Measurements from ENCODE around the gene RPS25.
A peak's percentile ranks its signal among the peaks of the same experiment; 100 is the strongest.

Gene RPS25

GRCh38 chr11:119057000-119057769, 39.0 kb upstream of the RPS25 start, which contains the start of gene HYOU1:
HYOU1 (minus strand) TSS chr11:119057205; CDS start chr11:119056160, 1,045 bp downstream.
- Histone ChIP-seq H3K36me3 (peaks cover 36% of the 10 kb centered on the region), H3K4me3 (ENCODE audit: low read depth, low read length) (peak within 1 kb of the TSS; percentile 76), H3K27ac (peak within 1 kb of the TSS; percentile 86), H3K27me3 (ENCODE audit: insufficient read depth, low read depth, severe bottlenecking) (no peaks in the 10 kb centered on the region), H3K9me3 (ENCODE audit: severe bottlenecking) (no peaks in the 10 kb centered on the region)
- peak; percentile 98 for DNase-seq
- peak; percentile 25; the same call in 1 of the 2 replicates for TF ChIP-seq CTCF (IDR thresholded peaks at IDR 0.05; ENCODE audit: low read depth, low read length)

GRCh38 chr11:119056421-119056999, 38.4 kb upstream of the RPS25 start:
- H3K36me3 ChIP-seq, result peaks cover 43% of the 10 kb centered on the region
- H3K9me3 ChIP-seq (ENCODE audit: severe bottlenecking), result no peaks in the 10 kb centered on the region
- no peak for TF ChIP-seq CTCF (IDR thresholded peaks at IDR 0.05; ENCODE audit: low read depth, low read length)
- H3K27me3 ChIP-seq (ENCODE audit: insufficient read depth, low read depth, severe bottlenecking), result no peaks in the 10 kb centered on the region
- DNase-seq, result peak; percentile 31
- peak overlapping the region; percentile 86 for H3K27ac ChIP-seq
- peak overlapping the region; percentile 76 for H3K4me3 ChIP-seq (ENCODE audit: low read depth, low read length)

GRCh38 chr11:119055901-119056300, 37.8 kb upstream of the RPS25 start:
- H3K9me3 ChIP-seq (ENCODE audit: severe bottlenecking), result no peaks in the 10 kb centered on the region
- H3K36me3 ChIP-seq, result peaks cover 49% of the 10 kb centered on the region
- peak overlapping the region; percentile 86 for H3K27ac ChIP-seq
- DNase-seq, result no peak
- TF ChIP-seq CTCF (IDR thresholded peaks at IDR 0.05; ENCODE audit: low read depth, low read length), result no peak
- no peaks in the 10 kb centered on the region for H3K27me3 ChIP-seq (ENCODE audit: insufficient read depth, low read depth, severe bottlenecking)
- H3K4me3 ChIP-seq (ENCODE audit: low read depth, low read length), result peak overlapping the region; percentile 76

GRCh38 chr11:119054418-119054817, 36.3 kb upstream of the RPS25 start:
- no peaks in the 10 kb centered on the region for H3K27me3 ChIP-seq (ENCODE audit: insufficient read depth, low read depth, severe bottlenecking)
- no peak for DNase-seq
- no peak overlapping the region for H3K4me3 ChIP-seq (ENCODE audit: low read depth, low read length)
- H3K27ac ChIP-seq, result no peak overlapping the region
- no peaks in the 10 kb centered on the region for H3K9me3 ChIP-seq (ENCODE audit: severe bottlenecking)
- no peak for TF ChIP-seq CTCF (IDR thresholded peaks at IDR 0.05; ENCODE audit: low read depth, low read length)
- H3K36me3 ChIP-seq, result peaks cover 54% of the 10 kb centered on the region

DNA sequence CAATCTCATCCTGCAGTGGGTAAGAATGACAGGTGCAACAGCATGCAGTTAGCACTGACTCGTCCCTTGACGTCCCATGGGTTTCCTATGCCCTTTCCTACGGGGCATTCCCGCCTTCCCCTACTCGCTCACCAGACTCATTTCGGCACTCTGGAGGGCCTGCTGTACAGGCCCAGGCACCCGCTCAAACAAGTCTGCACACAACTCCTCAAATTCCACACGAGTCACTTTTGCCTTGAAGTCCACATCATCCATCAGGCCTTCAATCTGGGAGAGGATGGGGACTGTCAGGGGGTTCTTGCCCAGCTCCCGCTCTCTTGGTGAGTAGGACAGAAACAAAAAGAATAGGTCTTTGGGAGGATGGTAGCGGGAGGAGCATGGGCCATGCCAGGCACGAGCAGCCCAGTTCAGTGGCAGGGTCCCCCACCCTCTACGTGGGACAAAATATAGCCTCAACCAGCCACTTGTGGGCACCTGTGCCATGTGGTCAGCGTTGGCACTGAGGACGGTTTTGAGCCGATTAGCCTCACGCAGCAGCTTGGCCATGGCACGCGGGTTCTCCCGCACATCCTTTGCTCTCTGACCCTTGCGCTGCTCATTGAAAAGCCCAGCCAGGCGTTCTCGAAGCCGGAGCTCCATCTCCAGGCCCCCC, 34.1 kb upstream of the RPS25 start:
- Histone ChIP-seq H3K4me3 (ENCODE audit: low read depth, low read length) (no peak overlapping the region), H3K9me3 (ENCODE audit: severe bottlenecking) (no peaks in the 10 kb centered on the region), H3K27ac (no peak overlapping the region), H3K27me3 (ENCODE audit: insufficient read depth, low read depth, severe bottlenecking) (no peaks in the 10 kb centered on the region), H3K36me3 (peaks cover 76% of the 10 kb centered on the region)
- no peak for TF ChIP-seq CTCF (IDR thresholded peaks at IDR 0.05; ENCODE audit: low read depth, low read length)
- DNase-seq, result no peak
